Measurements from ENCODE around the gene GRAMD1B.

DNA sequence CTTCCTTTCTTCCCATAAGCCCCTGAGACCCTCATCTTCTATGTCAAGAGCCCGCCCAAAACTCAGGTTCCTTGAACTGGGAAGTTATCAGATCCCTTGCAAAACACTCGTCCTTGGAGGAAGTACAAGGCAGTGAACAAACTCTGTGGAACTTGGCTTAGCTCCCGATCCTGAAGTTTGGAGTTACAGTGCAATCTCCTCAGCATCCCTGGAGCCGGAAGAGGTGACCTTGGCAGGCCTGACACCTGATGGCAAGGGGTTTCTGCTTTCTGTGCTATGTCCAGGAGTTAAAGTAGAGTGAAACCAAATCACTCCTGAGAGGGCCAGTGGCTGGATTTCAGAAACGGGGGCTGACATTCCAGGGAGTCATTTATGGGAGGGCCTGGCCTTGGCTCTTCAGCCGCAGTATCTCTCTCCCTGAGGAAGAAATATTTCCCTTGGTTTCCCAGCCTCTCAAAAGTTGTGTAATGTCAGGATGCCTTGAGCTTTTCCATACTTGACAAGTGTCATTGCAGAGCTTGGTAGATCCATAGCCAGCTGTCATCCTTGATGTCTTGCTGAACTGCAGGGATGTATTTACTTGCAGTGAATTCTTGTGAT, 1.9 kb upstream of the GRAMD1B start:
- TF ChIP-seq, protein P1, sequence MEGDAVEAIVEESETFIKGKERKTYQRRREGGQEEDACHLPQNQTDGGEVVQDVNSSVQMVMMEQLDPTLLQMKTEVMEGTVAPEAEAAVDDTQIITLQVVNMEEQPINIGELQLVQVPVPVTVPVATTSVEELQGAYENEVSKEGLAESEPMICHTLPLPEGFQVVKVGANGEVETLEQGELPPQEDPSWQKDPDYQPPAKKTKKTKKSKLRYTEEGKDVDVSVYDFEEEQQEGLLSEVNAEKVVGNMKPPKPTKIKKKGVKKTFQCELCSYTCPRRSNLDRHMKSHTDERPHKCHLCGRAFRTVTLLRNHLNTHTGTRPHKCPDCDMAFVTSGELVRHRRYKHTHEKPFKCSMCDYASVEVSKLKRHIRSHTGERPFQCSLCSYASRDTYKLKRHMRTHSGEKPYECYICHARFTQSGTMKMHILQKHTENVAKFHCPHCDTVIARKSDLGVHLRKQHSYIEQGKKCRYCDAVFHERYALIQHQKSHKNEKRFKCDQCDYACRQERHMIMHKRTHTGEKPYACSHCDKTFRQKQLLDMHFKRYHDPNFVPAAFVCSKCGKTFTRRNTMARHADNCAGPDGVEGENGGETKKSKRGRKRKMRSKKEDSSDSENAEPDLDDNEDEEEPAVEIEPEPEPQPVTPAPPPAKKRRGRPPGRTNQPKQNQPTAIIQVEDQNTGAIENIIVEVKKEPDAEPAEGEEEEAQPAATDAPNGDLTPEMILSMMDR (IDR thresholded peaks at IDR 0.05): no peak
- no peak for TF ChIP-seq POLR2A (IDR thresholded peaks at IDR 0.05)
